Breast epithelium (tissue), 4 donors: ENCODE measurements around the gene CD300LF. TPM values are rescaled to one million over a fixed set of nuclear protein-coding genes. Genes with fewer than 3 reads are reported as not detected.

Experiments used
- DNase-seq, 2 donors: peaks; one replicate each; pipeline ENCODE4 v3.0.0-alpha.2; 2019; ENCODE audit warnings: low spot score in 2 of 2
- H3K27ac ChIP-seq, 2 donors: fragments of 200-600 bp; sonication (generic) in 1 of 2; one replicate each; pipeline ENCODE4 v1.5.1; 2016 to 2019; ENCODE audit warnings: mild to moderate bottlenecking in 1 of 2
- H3K27me3 ChIP-seq, 2 donors: fragments of 200-600 bp; sonication (generic) in 1 of 2; one replicate each; pipeline versions ENCODE4 v1.5.1 to v1.6.0; 2017 to 2019; ENCODE audit warnings: control low read depth in 1 of 2, mild to moderate bottlenecking in 1 of 2
- H3K36me3 ChIP-seq: fragments of 200-600 bp; one replicate; pipeline ENCODE4 v1.5.1; 2019
- H3K4me1 ChIP-seq, 2 donors: fragments of 200-600 bp; sonication (generic); one replicate each; pipeline ENCODE4 v1.5.1; 2016 to 2019; ENCODE audit warnings: control low read depth in 1 of 2
- H3K4me3 ChIP-seq, 3 donors: fragments of 200-600 bp; sonication (generic); 1 replicate in 2 of 3; 2 replicates in 1 of 3; pipeline ENCODE4 v1.5.1; 2016 to 2019; ENCODE audit warnings: mild to moderate bottlenecking in 3 of 3, moderate library complexity in 2 of 3
- H3K9me3 ChIP-seq, 2 donors: fragments of 200-600 bp; sonication (generic) in 1 of 2; one replicate each; pipeline ENCODE4 v1.5.1; 2016 to 2019; ENCODE audit warnings: control low read depth in 1 of 2
- POLR2A ChIP-seq: fragments of 450-650 bp; IDR thresholded peaks from one replicate; pipeline ENCODE4 v1.6.1; 2016; ENCODE audit warnings: antibody characterized with exemption, mild to moderate bottlenecking, moderate library complexity
- POLR2AphosphoS5 ChIP-seq, 3 donors: sonication (generic); formaldehyde crosslinking; IDR thresholded peaks; one replicate each; pipeline ENCODE4 v1.6.1; 2017; ENCODE audit warnings: antibody characterized with exemption in 3 of 3
- intact Hi-C: fragments of 100-400 bp; cut with DNase I; formaldehyde crosslinking; loops from one replicate; pipeline ENCODE4 v1.15.1; 2023; ENCODE audit warnings: low total_unique reads
- total RNA-seq, 3 donors: library from RNA; depleted of rRNA; stranded (reverse); fragments of >200 nt; gene quantifications; one replicate each; pipeline ENCODE4 v1.1.0, GENCODE V29; 2016
- TF ChIP-seq, protein P1 (sequence below), 3 donors: fragments of 450-650 bp; IDR thresholded peaks; one replicate each; pipeline ENCODE4 v1.5.1; 2016 to 2017; ENCODE audit warnings: antibody characterized with exemption in 3 of 3, mild to moderate bottlenecking in 3 of 3, moderate library complexity in 3 of 3

Gene CD300LF
- total RNA-seq, 3 donors from 2014 or later = 0.32 to 2.0 (median 0.98) TPM

DNA sequence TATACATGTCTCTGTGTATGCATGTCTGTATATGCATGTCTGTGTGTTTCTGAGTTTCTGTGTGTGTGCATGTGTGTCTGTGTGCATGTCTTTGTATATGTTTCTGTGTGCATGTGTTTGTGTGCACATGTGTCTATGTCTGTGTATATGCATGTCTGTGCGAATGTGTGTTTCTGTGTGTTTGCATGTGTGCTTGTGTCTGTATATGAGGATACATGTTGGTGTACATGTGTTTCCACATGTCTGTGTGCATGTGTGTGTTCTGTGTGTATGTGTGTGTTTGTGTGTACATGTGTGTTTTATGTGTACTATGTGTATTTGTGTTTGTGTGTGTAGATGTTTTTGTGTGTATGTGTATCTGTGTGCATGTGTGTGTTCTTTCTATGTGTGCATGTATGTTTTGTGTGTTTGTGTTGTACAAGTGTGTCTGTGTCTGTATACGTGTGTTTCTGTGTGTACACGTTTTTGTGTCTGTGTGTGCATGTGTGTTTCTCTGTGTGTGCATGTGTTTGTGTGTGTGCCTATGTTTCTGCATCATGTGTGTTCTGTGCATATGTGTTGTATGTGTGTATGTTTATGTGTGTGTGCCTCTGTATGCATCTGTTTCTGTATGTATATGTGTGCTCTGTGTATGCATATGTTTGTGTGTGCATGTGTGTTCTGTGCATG, 15.4 kb upstream of the CD300LF start:
- intact Hi-C loops = no loop called here
- TF ChIP-seq POLR2AphosphoS5 (IDR thresholded peaks at IDR 0.05) = no peak
- TF ChIP-seq, protein P1, sequence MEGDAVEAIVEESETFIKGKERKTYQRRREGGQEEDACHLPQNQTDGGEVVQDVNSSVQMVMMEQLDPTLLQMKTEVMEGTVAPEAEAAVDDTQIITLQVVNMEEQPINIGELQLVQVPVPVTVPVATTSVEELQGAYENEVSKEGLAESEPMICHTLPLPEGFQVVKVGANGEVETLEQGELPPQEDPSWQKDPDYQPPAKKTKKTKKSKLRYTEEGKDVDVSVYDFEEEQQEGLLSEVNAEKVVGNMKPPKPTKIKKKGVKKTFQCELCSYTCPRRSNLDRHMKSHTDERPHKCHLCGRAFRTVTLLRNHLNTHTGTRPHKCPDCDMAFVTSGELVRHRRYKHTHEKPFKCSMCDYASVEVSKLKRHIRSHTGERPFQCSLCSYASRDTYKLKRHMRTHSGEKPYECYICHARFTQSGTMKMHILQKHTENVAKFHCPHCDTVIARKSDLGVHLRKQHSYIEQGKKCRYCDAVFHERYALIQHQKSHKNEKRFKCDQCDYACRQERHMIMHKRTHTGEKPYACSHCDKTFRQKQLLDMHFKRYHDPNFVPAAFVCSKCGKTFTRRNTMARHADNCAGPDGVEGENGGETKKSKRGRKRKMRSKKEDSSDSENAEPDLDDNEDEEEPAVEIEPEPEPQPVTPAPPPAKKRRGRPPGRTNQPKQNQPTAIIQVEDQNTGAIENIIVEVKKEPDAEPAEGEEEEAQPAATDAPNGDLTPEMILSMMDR (IDR thresholded peaks at IDR 0.05) = no peak

DNA sequence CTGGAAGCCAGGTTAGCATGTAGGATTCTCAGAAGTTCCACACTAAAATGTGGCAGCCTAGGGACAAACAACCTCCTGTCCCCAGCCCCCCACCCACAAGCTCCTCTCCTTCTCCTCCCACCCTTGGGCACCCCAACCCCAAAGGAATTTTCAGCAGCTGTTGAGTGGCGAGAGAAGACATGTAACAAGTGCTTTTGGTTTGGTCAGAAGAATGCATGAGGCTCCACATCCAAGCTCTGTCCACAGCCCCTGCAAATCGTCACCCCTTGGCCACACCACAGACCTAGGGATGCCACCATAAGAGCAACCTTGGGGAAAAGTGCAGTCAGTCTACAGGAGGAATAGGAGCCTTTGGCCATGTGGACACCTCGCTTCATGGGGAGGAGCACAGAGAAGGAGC, 12.4 kb upstream of the CD300LF start:
- no peak overlapping the region for H3K27ac ChIP-seq
- no peak overlapping the region for H3K4me3 ChIP-seq
- TF ChIP-seq POLR2AphosphoS5 (IDR thresholded peaks at IDR 0.05) = no peak
- no peak for DNase-seq
- H3K9me3 ChIP-seq = no peaks in the 10 kb centered on the region
- intact Hi-C loops = no loop called here
- H3K27me3 ChIP-seq = peaks cover 0 to 6% of the 10 kb centered on the region in 2 donors
- H3K36me3 ChIP-seq = no peaks in the 10 kb centered on the region
- H3K4me1 ChIP-seq = no peaks in the 10 kb centered on the region

More for the DNA sequence above, 15.4 kb upstream of the CD300LF start:
- no peak for DNase-seq
- no peak overlapping the region for H3K27ac ChIP-seq
- H3K4me3 ChIP-seq = no peak overlapping the region
- peaks cover 0 to 5% of the 10 kb centered on the region in 2 donors for H3K27me3 ChIP-seq
- H3K9me3 ChIP-seq = no peaks in the 10 kb centered on the region
- H3K4me1 ChIP-seq = no peaks in the 10 kb centered on the region
- no peaks in the 10 kb centered on the region for H3K36me3 ChIP-seq

DNA sequence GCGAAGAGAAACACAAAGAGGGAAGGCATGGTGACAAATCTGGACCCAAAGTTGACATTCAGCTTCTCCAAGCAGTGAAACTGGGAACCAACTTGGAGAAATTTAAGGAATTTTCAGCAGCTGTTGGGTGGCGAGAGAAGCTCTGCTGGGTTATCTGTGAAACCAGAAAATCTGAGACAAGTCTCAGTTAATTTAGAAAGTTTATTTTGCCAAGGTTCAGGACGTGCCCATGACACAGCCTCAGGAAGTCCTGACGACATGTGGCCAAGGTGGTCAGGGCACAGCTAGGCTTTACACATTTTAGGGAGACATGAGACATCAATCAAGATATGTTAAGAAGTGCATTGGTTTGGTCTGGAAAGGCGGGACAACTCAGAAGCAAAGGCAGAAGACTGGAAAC, 11.2 kb upstream of the CD300LF start:
- Histone ChIP-seq H3K9me3 (no peaks in the 10 kb centered on the region), H3K4me3 (no peak overlapping the region), H3K27ac (no peak overlapping the region), H3K36me3 (no peaks in the 10 kb centered on the region), H3K27me3 (peaks cover 0 to 6% of the 10 kb centered on the region in 2 donors), H3K4me1 (no peaks in the 10 kb centered on the region)
- no peak for DNase-seq
- TF ChIP-seq, protein P1 (IDR thresholded peaks at IDR 0.05) = no peak
- TF ChIP-seq POLR2AphosphoS5 (IDR thresholded peaks at IDR 0.05) (no peak), POLR2A (no peak)
- intact Hi-C loops = no loop called here

DNA sequence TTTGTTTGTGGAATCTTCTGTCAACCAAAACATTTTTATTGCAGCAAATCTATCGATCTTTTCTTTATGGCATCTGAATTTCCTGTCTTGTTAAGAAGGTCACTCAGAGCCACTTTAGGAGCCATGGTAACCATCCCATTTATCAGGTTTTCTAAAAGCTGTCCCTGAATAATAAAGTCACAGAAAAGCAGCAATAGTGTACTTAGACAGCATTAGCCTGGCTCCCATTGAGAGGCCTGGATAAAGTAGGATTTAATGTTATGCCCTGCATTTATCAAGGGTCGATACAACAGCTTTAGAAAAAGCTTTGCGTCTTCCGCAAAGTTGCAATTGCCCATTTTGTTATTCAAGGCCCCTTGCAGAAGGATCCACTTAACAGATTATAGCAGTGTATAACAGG, 10.1 kb upstream of the CD300LF start:
- intact Hi-C loops = no loop called here
- Histone ChIP-seq H3K9me3 (no peaks in the 10 kb centered on the region), H3K27ac (no peak overlapping the region), H3K4me1 (no peaks in the 10 kb centered on the region), H3K4me3 (no peak overlapping the region), H3K36me3 (no peaks in the 10 kb centered on the region), H3K27me3 (peaks cover 0 to 6% of the 10 kb centered on the region in 2 donors)
- DNase-seq = no peak
- TF ChIP-seq POLR2A = no peak
- TF ChIP-seq, protein P1 (IDR thresholded peaks at IDR 0.05) = no peak

DNA sequence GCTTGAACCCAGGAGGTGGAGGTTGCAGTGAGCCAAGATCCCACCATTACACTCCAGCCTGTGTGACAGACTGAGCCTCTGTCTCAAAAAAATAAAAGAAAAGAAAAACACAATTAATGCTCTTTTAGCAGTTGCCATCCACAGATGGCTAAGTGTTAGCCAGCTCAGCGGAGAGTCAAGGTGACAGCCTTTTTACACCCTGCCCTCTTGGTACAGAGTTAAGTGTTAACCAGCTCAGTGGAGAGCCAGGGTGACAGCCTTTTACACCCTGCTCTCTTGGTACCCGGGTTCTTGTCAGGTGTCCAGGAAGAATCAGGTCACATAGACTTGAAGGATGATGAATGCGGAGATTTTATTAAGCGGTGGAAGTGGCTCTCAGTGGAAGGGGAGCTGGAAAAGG, 7.8 kb upstream of the CD300LF start:
- no peak for TF ChIP-seq POLR2A
- no peak for TF ChIP-seq POLR2AphosphoS5 (IDR thresholded peaks at IDR 0.05)
- TF ChIP-seq, protein P1 (IDR thresholded peaks at IDR 0.05) = no peak
- no peak for DNase-seq
- Histone ChIP-seq H3K4me3 (no peak overlapping the region), H3K4me1 (no peaks in the 10 kb centered on the region), H3K9me3 (no peaks in the 10 kb centered on the region), H3K27me3 (peaks cover 0 to 6% of the 10 kb centered on the region in 2 donors), H3K27ac (no peak overlapping the region), H3K36me3 (no peaks in the 10 kb centered on the region)
- intact Hi-C loops = no loop called here

DNA sequence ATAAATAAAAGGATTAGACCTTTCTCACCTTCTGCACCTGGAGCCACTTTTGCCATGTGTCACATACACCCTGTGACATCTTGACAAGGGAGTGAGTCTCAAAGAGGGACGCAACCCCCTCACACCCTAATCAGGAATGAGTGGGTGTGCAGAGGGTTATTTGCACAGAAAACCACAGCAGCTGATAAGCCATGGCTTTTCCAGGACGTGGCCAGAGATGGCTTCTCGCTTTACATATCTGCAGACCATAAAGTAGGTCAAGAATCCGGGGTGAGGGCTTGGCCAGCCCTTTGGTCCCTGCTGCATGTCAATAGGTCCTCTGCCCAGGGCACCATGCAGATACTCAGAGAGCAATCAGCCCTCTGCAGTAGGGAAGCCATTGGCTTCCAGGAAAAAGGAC, 2.4 kb upstream of the CD300LF start:
- no peaks in the 10 kb centered on the region for H3K9me3 ChIP-seq
- intact Hi-C loops = no loop called here
- H3K27ac ChIP-seq = no peak overlapping the region
- H3K4me1 ChIP-seq = no peaks in the 10 kb centered on the region
- DNase-seq = no peak
- no peak overlapping the region for H3K4me3 ChIP-seq
- H3K36me3 ChIP-seq = no peaks in the 10 kb centered on the region
- TF ChIP-seq, protein P1 (IDR thresholded peaks at IDR 0.05) = no peak
- TF ChIP-seq POLR2AphosphoS5 (IDR thresholded peaks at IDR 0.05) = no peak
- TF ChIP-seq POLR2A = no peak
- H3K27me3 ChIP-seq = peaks cover 0 to 15% of the 10 kb centered on the region in 2 donors
